C4-2B (cell line): ENCODE results near the gene ZBTB14.

Source experiments
- CTCF ChIP-seq: fragments of 450-650 bp; conservative IDR thresholded peaks from 2 replicates; pipeline ENCODE4 v1.5.1; 2017; ENCODE audit warnings: mild to moderate bottlenecking
- ZFX ChIP-seq: fragments of 450-650 bp; IDR thresholded peaks from 2 replicates; pipeline ENCODE4 v1.6.1; 2017

DNA sequence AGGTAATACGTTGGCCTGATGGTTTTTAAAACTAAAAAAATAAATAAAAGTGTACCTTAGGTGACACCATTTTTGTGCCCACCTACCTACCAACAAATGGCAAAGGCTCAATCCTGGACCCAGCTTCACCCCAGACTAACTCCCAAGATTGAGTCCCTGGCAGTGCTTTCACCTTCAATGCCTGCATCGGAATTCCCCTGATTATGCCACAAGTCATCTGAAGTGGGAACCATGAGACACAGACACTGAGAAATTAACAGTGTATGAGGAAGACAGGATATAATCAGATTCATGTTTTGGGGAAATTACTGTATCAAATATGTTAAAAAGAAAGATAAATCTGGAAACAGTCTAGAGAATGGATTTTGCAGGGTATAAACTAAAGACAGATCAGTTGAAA lies 41.6 kb downstream of the ZBTB14 start:
- no peak for TF ChIP-seq CTCF
- TF ChIP-seq ZFX, result no peak
